Measurements from ENCODE around the gene SPOCK1.

DNA sequence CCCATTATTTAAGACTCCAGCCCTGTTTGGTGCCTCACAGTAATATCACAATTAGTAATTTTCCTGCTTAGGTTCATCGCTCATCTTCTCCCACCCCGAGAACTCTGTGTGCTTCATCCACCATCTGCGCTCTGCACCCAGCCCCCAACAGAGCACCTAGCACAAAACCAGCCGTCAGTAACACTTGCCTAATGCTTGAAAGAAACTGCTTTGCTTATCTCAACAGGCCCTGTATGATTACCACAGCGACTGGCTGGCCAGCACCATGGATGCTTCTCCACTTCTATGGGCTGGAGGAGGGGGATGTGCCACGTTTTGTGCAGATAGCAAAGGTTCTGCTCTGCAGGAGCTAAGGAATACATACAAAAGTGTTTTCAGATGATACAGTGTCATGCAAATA lies 166.8 kb downstream of the SPOCK1 start:
- no peak for TF ChIP-seq MAFK (IDR thresholded peaks at IDR 0.05; ENCODE audit: partially characterized antibody)
- TF ChIP-seq, protein P1, sequence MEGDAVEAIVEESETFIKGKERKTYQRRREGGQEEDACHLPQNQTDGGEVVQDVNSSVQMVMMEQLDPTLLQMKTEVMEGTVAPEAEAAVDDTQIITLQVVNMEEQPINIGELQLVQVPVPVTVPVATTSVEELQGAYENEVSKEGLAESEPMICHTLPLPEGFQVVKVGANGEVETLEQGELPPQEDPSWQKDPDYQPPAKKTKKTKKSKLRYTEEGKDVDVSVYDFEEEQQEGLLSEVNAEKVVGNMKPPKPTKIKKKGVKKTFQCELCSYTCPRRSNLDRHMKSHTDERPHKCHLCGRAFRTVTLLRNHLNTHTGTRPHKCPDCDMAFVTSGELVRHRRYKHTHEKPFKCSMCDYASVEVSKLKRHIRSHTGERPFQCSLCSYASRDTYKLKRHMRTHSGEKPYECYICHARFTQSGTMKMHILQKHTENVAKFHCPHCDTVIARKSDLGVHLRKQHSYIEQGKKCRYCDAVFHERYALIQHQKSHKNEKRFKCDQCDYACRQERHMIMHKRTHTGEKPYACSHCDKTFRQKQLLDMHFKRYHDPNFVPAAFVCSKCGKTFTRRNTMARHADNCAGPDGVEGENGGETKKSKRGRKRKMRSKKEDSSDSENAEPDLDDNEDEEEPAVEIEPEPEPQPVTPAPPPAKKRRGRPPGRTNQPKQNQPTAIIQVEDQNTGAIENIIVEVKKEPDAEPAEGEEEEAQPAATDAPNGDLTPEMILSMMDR (IDR thresholded peaks at IDR 0.05) = no peak
- TF ChIP-seq MAZ (IDR thresholded peaks at IDR 0.05; ENCODE audit: borderline replicate concordance, low read depth, low read length) = no peak
- TF ChIP-seq, protein P2, sequence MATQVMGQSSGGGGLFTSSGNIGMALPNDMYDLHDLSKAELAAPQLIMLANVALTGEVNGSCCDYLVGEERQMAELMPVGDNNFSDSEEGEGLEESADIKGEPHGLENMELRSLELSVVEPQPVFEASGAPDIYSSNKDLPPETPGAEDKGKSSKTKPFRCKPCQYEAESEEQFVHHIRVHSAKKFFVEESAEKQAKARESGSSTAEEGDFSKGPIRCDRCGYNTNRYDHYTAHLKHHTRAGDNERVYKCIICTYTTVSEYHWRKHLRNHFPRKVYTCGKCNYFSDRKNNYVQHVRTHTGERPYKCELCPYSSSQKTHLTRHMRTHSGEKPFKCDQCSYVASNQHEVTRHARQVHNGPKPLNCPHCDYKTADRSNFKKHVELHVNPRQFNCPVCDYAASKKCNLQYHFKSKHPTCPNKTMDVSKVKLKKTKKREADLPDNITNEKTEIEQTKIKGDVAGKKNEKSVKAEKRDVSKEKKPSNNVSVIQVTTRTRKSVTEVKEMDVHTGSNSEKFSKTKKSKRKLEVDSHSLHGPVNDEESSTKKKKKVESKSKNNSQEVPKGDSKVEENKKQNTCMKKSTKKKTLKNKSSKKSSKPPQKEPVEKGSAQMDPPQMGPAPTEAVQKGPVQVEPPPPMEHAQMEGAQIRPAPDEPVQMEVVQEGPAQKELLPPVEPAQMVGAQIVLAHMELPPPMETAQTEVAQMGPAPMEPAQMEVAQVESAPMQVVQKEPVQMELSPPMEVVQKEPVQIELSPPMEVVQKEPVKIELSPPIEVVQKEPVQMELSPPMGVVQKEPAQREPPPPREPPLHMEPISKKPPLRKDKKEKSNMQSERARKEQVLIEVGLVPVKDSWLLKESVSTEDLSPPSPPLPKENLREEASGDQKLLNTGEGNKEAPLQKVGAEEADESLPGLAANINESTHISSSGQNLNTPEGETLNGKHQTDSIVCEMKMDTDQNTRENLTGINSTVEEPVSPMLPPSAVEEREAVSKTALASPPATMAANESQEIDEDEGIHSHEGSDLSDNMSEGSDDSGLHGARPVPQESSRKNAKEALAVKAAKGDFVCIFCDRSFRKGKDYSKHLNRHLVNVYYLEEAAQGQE (IDR thresholded peaks at IDR 0.05) = no peak
- no peak for TF ChIP-seq JUN (IDR thresholded peaks at IDR 0.05)
- no peak for TF ChIP-seq SMC3 (IDR thresholded peaks at IDR 0.05)
- TF ChIP-seq EP300 (IDR thresholded peaks at IDR 0.05) = no peak
- no peak for TF ChIP-seq ZSCAN20 (CRISPR knock-in tag; IDR thresholded peaks at IDR 0.05)
- TF ChIP-seq TP53 (CRISPR knock-in tag; IDR thresholded peaks at IDR 0.05) = no peak
- no peak for TF ChIP-seq HOXB13 (CRISPR knock-in tag; IDR thresholded peaks at IDR 0.05; ENCODE audit: low read depth)
- no peak for TF ChIP-seq KDM1A (IDR thresholded peaks at IDR 0.05; ENCODE audit: low read depth)
- TF ChIP-seq, protein P3, sequence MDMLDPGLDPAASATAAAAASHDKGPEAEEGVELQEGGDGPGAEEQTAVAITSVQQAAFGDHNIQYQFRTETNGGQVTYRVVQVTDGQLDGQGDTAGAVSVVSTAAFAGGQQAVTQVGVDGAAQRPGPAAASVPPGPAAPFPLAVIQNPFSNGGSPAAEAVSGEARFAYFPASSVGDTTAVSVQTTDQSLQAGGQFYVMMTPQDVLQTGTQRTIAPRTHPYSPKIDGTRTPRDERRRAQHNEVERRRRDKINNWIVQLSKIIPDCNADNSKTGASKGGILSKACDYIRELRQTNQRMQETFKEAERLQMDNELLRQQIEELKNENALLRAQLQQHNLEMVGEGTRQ (IDR thresholded peaks at IDR 0.05) = no peak
- TF ChIP-seq, protein P4, sequence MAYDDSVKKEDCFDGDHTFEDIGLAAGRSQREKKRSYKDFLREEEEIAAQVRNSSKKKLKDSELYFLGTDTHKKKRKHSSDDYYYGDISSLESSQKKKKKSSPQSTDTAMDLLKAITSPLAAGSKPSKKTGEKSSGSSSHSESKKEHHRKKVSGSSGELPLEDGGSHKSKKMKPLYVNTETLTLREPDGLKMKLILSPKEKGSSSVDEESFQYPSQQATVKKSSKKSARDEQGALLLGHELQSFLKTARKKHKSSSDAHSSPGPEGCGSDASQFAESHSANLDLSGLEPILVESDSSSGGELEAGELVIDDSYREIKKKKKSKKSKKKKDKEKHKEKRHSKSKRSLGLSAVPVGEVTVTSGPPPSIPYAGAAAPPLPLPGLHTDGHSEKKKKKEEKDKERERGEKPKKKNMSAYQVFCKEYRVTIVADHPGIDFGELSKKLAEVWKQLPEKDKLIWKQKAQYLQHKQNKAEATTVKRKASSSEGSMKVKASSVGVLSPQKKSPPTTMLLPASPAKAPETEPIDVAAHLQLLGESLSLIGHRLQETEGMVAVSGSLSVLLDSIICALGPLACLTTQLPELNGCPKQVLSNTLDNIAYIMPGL (CRISPR knock-in tag; IDR thresholded peaks at IDR 0.05; ENCODE audit: borderline replicate concordance) = no peak
